Tongue (tissue), 2 donors: Measurements from ENCODE around the gene MYO3B. TPM values are rescaled to one million over a fixed set of nuclear protein-coding genes. Genes with fewer than 3 reads are reported as not detected.
A peak's percentile ranks its signal among the peaks of the same experiment; 100 is the strongest.

ENCODE experiments used
- DNase-seq: peaks from one replicate; pipeline ENCODE4 v3.0.0-alpha.2; 2015
- total RNA-seq: library from RNA; depleted of rRNA; stranded (reverse); fragments of >200 nt; gene quantifications from one replicate; pipeline ENCODE4 v1.2.3, GENCODE V29; 2014

The MYO3B gene
- total RNA-seq, 1 donor from 2014 or later, result 1.8 TPM

DNA sequence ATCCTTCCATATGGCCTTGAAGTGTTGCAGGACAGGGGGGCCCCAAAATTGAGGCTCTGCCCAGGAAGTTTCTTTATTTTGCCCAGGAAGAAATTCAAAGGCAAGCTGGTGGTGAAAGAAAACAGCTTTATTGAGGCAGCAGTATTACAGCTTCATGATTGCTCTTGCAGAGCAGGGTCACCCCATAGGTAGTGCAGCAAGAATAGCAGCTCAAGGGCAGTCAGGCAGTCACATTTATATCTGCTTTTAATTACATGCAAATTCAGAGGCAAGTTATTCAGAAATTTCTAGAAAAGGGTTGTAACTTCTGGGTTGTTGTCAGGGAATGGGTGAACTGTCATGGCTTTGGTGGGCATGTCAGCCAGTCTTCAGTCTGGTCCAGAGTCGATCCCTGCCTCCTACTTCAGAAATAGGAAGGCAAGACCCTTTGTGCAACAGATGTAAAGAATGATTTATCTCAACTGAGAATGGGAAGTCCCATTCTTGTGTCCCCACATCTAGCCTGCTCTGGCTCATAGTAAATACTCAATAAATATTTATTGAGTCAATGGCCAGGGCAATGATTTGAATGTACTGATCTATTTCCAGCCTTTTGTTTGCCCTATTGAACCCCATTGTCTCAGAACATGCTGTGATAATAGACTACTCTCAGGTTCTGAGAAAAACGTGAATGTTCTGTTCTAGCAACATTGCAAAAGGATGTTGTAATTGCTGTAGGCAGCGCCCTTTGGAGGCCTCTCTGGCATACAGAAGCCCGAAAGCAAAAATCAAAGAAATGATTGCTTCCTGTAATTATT, 129.8 kb downstream of the MYO3B start:
- no peak for DNase-seq

DNA sequence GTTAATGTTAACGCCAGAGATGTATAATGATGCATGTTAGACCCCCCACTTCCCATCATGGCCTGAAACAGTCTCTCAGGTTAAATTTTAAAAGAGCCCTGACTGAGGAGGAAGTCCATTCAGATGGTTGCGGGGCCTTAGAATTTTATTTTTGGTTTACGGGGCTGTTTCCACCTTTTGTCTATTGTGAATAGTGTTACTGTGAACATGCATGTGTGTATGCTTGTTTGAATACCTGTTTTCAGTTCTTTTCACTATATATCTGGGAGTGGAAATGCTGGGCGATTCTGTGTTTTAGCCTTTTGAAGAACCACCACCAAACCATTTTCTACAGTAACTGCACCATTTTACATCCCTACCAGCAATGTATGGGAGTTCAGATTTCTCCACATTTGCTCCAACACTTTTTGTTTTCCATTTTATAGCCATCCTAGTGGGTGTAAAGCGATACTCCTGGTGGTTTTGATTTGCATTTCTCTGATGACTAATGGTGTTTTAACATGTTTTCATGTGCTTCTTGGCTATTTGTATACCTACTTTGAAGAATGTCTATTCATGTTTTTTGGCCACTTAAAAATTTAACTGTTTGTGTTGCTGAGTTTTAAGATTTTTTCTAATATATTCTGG, 133.0 kb downstream of the MYO3B start:
- no peak for DNase-seq

DNA sequence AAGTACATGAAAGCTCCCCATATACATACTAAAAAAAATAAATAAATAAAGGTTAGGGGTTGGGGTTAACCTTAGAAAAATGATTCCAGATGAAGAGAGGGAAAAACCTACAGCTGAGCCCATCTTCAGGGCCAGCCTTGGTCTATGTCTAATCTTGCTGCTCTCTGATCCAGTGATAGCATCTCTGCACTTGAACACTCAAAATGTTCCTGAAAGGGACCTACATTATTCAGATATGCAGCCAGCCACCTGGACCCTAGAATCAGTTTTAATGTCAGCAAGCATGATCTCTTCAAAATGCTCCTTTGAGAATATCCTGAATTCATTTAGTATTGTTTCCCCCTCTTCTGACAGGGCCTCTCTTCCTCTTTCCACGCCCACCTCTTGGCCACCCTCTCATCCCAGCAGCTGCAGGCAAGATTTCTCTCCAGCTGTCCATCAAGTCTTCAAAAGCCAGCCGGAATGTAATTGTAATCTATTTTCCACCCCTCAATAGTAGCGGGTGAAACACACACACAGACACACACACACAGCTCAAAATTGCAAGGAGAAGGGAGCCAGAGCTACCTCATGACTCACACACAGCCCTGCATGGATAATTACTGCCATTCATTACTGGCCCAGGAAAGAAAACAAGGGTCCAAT, 135.5 kb downstream of the MYO3B start:
- peak; percentile 76 for DNase-seq

DNA sequence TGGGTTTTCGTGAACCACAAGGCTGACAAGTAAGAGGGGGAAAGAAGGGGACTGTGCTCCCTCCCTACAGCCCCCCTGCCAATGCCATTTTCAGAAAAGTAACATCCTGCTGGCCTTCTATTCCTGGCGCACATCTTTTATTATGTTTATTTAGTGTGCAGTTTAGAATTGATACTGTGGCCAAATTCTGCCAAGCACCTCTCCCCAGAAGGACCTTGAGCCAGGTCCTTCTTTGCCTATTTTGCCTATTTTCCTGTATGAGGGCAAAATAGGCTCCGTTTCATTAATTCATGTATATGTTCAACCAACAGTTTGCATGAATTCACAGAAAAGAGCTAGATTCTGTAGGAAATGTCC, 136.0 kb downstream of the MYO3B start:
- no peak for DNase-seq

DNA sequence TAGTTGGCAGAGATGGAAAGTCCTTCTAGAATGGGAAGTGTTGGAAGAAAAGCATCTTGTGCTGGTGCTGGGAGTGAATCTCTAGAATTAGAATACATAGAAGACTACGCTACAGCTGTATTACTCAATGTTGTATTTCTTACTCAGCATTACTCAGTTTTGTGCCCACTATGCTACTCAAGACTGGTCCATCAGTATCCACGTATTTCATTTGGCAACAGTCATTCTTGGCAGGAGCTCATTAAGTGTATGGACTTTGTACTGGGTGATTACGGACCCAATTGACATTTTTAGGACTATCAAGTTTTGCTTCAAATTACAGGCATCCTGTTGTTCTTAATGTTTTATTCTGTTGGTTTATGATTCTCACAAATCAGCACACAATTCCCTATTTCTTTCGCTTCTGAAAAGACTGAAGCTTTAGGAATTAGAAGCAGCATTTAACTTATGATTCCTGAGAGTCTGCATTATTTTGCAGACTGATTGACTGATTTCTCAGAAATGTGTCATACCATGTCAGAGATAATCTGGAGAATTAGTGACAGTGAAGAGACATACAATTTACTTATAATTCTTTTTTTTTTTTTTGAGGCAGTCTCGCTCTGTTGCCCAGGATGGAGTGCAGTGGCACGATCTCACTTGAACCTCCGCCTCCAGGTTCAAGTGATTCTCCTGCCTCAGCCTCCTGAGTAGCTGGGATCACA, 136.9 kb downstream of the MYO3B start:
- DNase-seq, result no peak

DNA sequence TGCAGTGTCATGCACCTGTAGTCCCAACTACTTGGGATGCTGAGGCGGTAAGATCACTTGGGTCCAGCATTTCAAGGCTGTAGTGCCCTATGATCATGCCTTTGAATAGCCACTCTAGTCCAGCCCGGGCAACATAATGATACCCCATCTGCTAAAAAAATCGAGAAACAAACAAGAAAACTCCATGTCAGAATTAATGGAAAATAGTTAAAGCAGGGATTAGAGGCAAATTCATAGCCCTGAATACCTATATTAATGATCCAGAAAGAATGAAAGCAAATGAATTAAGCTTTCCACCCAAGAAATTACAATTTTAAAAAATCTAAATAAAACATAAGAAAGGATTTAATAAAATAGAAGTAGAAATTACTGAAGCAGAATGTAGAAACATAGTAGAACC, 143.0 kb downstream of the MYO3B start:
- DNase-seq, result no peak

DNA sequence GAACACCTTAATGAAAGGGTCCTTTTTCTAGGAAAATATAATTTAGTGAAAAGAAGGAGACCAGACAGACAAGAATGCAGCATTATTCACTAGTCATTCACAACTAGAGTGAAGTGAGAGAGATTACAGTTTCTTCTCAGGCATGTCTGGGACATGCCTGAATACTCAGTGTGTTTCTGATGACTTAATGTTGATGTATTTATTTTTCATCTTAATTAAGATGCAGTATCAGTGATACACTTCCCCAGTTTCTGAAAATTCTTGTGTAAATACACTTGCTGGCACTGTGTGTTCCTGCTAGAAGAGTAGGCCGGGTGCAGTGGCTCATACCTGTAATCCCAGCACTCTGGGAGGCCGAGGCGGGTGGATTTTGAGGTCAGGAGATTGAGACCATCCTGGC, 143.6 kb downstream of the MYO3B start:
- DNase-seq, result no peak

DNA sequence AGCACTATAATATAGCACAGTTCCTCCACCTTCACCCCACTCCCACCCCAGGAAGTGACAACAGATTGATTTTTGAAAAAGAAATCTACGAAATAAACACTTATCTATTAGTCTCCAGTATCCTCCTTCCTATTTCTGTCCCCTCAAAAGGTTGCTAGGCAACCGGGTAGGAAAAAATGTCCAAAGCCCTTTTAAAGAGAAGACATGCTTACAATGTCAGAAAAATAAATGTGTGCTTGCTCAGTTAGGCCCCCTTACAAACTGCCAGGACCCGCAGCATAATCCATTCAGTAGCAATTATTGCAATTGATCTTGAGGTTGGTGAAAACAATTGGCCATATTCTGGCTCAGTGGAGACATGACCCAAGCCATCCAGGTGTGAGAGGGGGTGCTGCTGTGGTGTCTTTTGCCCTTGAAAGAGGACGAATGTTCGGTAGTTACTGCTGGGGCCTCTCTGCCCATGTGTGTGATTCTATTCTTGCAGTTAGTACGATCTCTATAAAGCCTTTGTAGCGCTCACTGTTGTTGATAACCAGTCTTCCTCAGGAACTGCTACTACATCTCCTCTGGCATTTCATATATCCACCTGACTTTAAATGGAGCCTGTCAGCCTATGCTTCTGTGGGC, 144.3 kb downstream of the MYO3B start:
- DNase-seq, result no peak

DNA sequence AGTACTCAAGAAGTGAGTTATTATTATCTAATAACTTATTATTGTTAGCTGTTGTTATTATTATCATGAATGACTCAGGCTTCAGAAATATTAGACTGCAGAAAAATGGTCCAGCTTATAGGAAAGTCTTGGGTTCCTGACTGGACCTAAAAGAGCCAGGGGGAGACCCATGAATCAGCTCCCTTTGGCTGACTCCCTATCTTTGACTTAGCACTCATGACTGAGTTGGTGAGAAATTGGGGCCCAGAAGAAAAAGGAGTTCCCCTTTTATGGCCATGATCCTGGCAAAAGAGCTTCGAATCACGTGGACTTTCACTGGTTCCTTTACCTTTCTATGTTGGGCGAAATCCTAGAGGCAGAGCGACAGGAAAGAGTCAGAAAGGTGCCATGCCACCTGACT, 145.8 kb downstream of the MYO3B start:
- no peak for DNase-seq

DNA sequence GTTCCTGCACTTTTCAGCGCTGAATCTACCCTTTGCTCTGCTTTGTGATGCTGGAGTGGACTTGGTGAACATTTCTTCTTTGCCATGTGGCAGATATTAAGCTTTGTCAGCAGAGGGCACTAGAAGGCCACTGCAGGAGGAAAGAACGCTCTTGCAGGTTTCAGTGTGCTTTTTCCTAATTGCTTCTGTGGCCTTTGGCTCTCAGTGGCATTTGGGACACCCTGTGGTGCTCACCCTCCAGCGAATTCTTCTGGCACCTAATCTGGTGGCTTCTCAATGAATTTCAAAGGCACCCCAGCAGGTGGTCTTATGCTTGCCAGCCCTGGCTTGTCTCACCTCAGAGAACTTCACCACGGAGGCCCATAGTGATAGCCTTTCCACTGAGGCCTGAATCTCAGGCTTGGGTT, 146.7 kb downstream of the MYO3B start:
- DNase-seq, result peak; percentile 49

DNA sequence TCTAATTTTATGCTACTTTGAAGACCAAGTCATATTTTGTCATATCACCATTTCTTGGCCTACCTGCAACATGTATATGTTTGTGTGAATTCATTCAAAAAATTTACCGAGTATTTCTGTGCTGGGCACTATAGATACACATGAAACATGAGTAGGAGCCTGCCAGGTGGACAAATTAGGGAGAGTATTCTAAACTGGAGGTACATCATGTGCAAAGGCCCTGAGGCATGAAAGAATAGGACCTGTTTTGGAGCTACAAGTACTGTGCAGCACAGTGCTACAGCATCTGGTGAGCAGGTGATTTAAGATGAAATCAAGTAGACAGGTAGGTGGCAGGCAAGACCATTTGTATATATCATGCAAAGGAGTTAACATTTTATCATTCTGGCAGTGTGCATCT, 152.9 kb downstream of the MYO3B start:
- DNase-seq, result no peak

DNA sequence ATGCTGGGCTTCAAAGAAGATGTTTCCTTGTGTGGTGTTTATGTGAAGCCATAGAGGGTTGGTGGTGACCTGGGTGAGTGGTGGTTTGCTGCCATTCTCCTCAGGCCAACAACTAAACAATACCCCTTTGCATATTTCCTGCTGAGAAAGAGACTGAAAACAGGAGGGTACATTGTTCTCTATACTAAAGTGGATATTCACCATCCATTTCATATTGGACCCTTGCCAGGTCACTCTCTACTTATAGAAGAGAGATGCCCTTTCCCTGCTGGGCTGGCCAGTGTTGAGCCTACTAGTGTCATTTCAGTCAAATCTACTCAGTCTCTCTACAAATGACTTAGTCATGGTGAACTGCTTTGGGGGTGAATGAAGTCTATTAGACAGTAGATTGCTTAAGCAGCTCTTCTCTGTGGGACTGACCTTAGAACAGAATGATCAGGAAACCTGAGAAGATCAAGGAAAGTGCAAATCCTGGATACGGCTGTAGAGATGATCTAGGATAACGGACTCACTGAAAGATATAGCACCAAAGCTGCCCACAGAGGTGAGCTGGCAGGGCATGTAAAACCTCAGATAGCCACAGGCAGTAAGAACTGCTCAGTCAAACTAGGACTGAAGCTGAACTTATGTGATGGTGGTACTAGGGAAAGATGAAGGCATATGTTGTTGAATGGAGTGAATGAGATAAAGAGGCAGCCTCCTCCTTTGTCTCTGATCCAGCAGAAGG, 154.9 kb downstream of the MYO3B start:
- DNase-seq, result no peak

DNA sequence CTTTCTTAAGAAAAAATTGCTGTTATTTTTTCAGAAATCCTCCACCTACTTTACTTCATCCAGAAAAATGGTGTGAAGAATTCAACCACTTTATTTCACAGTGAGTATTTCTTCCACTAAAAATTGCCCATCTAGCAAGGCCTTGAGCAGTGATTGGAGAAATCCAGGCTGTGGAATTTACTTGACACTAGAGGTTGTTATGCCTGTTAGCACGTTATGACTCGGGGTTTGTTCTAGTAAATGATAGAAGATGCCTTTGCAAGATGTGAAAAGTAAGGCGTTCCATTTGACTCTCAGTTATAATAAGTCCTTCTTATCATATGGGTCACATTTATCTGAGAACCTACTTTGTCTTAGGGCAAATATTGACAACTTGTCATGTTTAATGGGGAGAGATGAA, 157.4 kb downstream of the MYO3B start:
- DNase-seq, result no peak

DNA sequence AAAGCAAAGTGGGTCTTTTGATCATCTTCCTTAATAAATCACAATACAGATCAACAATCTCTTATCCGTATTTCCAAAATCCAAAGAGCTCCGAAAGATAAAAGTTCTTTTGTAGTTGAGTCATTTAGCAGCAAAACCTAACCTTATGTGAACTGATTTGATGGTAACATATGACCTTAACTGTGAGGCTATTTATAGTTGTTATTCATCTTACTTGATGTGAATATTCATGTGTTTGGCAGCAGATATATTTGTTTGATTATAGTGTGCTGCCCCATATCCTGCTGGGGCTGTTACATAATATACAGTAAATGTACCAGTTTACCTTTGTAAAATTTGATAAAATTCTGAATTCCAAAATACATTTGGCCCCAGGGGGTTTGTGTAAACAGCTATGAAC, 158.5 kb downstream of the MYO3B start:
- DNase-seq, result no peak

DNA sequence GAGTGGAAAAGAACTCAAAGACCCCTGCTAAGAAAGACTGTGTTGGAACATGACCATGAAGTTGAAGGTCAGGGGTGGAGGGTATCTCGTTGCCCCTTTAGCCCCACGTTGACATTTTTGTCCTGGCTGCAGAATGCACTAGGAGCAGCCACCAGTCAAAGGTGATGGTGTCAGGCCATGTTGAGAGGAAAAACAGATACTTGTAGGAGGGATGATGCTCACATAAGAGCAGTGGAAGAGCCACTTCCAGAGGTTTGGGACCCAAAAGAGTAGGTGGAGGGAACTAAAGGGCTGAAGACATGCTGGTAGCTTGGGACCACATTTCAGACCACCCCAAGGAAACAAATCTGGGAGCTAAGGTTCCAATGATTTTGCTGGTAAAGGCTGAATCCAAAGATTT, 159.0 kb downstream of the MYO3B start:
- no peak for DNase-seq

DNA sequence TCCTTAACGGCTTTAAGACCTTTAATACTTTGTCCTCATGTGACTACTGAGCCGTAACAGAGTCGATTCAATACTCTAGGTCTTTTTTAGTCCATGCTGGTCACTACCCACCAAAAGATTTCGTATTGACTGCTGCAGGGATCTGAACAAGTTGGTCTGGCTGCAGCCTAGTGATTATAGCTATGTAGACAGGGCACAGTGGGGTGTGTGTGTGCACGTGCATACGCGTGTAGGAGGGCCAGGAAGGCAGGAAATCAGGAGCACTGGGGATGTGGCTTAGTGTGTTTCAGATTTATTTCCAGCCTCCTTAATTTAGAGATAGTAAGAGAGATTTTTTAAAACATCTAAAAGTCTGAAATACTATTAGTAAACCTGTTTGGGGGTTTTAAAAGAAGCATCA, 161.4 kb downstream of the MYO3B start:
- no peak for DNase-seq

DNA sequence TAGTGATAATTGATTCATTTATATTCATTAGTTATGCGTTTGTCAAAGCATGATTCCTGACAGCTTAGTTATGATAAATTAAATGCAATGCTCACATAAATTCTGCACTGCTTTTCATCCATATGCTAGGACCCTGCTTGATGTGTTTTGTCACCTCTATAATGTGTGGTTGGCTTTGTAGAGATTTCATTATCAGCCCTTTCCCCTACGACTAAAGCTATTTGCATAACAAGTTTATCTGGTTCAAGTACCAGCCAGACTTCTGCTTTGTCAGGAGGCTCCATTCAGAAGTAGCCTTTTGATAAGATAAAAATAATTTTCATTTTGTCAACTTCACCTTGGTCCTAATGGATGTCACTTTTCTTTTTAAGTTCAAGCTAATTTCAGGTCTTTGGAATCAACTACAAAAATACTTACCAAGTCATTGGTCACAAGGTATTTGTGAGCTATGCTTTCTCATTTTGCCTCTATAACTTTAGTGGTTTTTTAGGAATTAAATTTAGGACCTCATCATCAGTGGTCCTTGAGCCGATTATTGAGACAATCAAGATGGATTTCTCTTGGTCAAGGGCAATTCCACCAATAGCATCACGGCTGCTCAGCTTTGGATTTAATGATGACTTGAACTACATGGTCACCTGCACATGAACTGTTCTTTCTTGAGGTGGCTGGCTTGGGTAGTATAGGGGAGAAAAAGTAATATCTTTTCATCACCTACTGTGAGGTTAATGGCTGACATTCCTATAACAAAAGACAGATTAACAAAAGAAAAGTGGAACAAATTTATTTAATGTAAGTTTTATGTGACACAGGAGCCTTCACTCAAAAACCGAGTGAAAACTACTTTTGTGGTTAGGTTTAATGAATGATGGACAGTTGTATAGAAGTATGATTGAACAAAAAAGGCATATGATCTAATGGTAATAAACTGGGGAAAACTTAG, 162.1 kb downstream of the MYO3B start:
- DNase-seq, result no peak

DNA sequence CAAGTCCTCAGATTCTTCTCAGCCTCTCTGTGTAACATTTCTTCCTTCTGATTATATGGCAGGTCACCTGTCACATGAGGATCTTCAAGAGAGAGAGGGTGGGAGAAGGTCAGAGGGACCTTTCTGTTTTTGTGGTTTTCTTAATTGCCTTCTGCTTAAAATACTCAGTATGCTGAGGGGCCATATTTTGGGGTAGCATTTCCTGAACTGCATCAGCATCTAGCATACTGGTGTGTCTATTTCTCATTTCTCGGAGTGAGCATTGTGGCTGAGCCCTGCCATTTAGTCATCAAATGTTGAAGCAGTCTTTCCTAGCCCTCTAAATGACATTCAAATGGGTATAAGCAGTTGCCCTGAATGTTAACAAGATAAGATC, 162.7 kb downstream of the MYO3B start:
- DNase-seq, result no peak

DNA sequence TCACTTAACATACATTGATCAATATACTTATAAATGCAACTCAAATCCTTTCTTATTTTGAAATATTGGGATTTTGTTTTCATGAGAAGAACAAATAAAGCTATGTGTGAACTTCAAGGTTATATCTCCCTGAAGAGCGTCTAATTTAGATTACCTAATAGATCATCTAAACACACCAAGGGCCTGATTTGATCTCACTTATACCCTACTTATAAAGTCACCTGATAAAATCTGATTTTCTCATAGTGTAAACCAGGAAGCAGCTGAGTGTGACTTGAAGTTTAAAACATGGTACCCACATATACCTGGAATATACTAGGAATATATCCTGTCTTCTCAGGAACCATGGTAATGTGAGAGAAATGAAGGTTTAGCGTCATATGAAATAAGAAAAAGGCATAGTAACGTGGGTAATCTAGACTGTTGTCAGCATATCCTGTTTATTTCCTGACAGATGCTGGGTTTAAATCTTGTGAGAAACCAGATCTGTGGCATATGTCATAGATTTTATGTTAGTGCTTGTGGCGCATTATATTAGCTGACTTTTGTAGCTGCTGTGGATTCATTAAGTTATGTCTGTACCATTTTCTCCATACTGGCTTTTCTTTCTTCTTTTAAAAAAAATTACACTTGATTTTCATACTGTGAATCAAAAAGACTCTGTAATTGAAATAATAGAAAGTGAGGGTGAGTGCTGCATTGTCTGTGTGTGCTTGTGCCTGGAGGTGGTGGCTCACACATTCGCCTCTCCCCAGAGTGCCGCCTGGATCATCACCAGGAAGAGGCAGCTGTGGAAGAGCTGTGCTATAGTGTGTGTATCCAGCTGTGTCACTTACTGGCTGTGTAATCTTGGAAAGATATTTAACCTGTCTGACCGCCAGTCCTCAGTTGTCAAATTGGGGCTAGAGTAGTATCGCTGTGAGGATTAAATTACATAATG, 164.0 kb downstream of the MYO3B start:
- peak; percentile 14 for DNase-seq
